Activated T-cell treated with anti-CD3 and anti-CD28 coated beads, Interleukin-2, amount 50 U/mL, for 4 hours (primary cell): ENCODE results near the gene CDH4. TPM values are rescaled to one million over a fixed set of nuclear protein-coding genes. Genes with fewer than 3 reads are reported as not detected.

Source experiments
- ATAC-seq, 2 donors: fragments of 200-7000 bp; cut with Tn5 transposase; one replicate each; pipeline ENCODE4 v1.10.0; 2021
- DNase-seq: peaks from one replicate; pipeline ENCODE4 v3.0.0-alpha.2; 2020
- H3K27me3 Mint-ChIP-seq: one replicate; pipeline ENCODE4 v1.8.0; 2021; ENCODE audit warnings: low read depth, mixed read lengths
- H3K36me3 Mint-ChIP-seq: one replicate; pipeline ENCODE4 v1.8.0; 2022; ENCODE audit warnings: mixed read lengths; ENCODE audit not compliant: insufficient read depth
- H3K4me1 Mint-ChIP-seq: one replicate; pipeline ENCODE4 v1.8.0; 2021; ENCODE audit warnings: low read depth, mixed read lengths
- H3K4me3 Mint-ChIP-seq: one replicate; pipeline ENCODE4 v1.8.0; 2021; ENCODE audit warnings: mild to moderate bottlenecking, moderate library complexity, mixed read lengths
- H3K9me3 Mint-ChIP-seq: one replicate; pipeline ENCODE4 v1.8.0; 2021; ENCODE audit warnings: mixed read lengths
- total RNA-seq, 3 donors: library from RNA; stranded (reverse); gene quantifications; one replicate each; pipeline ENCODE4 v1.2.1, GENCODE V29; 2021

CDH4 gene
- total RNA-seq, 3 donors from 2014 or later: 0.10 TPM; not detected in 2

DNA sequence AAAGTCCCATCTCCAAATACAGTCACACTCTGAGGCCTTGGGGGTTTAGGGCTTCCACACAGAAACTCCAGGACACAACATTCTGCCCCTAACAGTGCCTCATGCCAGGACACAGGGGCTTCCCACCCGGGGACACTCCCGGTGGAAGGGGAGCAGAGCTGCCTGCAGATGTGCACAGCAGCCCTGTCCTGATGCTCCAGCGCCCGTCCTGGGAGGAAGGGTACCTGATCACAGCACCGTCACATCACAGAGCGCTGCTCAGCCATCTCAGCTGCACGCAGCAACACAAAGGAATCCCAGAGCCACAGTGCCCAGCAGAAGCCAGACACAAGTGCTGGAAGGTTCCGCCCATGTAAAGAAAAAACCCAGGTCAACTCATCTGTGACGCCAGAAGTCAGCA lies 657.0 kb downstream of the CDH4 start:
- H3K4me3 Mint-ChIP-seq: no peak overlapping the region
- no peak for ATAC-seq
- H3K9me3 Mint-ChIP-seq: no peaks in the 10 kb centered on the region
- no peak for DNase-seq
- H3K36me3 Mint-ChIP-seq: no peaks in the 10 kb centered on the region
- peaks cover 8% of the 10 kb centered on the region for H3K27me3 Mint-ChIP-seq
- H3K4me1 Mint-ChIP-seq: no peaks in the 10 kb centered on the region

DNA sequence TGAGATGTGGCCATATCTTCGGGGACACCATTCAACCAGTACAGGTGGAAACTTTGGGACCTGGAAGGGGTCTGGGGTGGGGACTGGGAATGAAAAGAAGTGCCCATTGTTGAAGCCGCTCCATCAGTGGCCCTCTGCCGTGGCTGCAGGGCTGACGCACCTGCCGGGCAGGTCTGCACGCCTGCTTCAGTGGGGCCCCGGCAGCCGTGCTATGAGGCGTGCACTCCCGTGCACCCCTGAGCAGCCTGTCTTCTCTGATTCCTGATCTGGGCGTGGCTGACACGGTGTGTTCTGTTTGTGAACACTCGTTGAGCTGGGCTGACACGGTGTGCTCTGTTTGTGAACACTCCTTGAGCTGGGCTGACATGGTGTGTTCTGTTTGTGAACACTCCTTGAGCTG lies 657.8 kb downstream of the CDH4 start:
- H3K36me3 Mint-ChIP-seq: no peaks in the 10 kb centered on the region
- ATAC-seq (no peak), DNase-seq (no peak)
- H3K4me3 Mint-ChIP-seq: no peak overlapping the region
- H3K9me3 Mint-ChIP-seq: no peaks in the 10 kb centered on the region
- H3K27me3 Mint-ChIP-seq: peaks cover 11% of the 10 kb centered on the region
- no peaks in the 10 kb centered on the region for H3K4me1 Mint-ChIP-seq

GRCh38 chr20:61911824-61912223 lies 659.8 kb downstream of the CDH4 start:
- no peaks in the 10 kb centered on the region for H3K36me3 Mint-ChIP-seq
- ATAC-seq (no peak), DNase-seq (no peak)
- H3K9me3 Mint-ChIP-seq: no peaks in the 10 kb centered on the region
- no peak overlapping the region for H3K4me3 Mint-ChIP-seq
- H3K4me1 Mint-ChIP-seq: no peaks in the 10 kb centered on the region
- peaks cover 19% of the 10 kb centered on the region for H3K27me3 Mint-ChIP-seq

GRCh38 chr20:61912665-61913422 lies 660.8 kb downstream of the CDH4 start:
- ATAC-seq (no peak), DNase-seq (no peak)
- no peaks in the 10 kb centered on the region for H3K9me3 Mint-ChIP-seq
- H3K27me3 Mint-ChIP-seq: peaks cover 17% of the 10 kb centered on the region
- no peak overlapping the region for H3K4me3 Mint-ChIP-seq
- H3K4me1 Mint-ChIP-seq: no peaks in the 10 kb centered on the region
- H3K36me3 Mint-ChIP-seq: no peaks in the 10 kb centered on the region

- ATAC-seq: no peak
- H3K27me3 Mint-ChIP-seq: peaks cover 17% of the 10 kb centered on the region
- no peaks in the 10 kb centered on the region for H3K9me3 Mint-ChIP-seq
Observed at GRCh38 chr20:61913423-61914225, 661.6 kb downstream of the CDH4 start.

DNA sequence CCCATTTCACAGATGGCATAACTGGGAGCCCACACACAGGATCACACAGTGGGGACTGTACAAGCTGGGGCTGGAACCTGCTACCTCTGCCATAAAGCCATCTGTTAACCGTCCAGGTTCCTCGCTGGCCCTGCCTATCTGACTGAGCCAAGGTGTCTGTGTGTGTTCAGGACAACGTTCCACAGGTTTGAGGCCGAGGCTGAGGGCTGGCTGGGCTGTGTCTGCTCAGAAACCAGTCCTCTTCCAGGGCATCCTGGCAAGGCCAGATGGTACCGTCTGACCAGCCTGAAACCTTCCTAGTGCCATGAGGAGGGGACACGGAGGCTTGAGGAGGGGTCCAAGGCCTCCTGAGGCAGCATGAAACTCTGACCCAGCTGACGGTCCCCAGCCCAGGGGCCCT lies 663.0 kb downstream of the CDH4 start:
- no peak for DNase-seq
- Mint-ChIP-seq H3K27me3 (peaks cover 15% of the 10 kb centered on the region), H3K9me3 (no peaks in the 10 kb centered on the region), H3K4me1 (no peaks in the 10 kb centered on the region), H3K36me3 (no peaks in the 10 kb centered on the region), H3K4me3 (no peak overlapping the region)
- no peak for ATAC-seq

More at GRCh38 chr20:61913423-61914225, 661.6 kb downstream of the CDH4 start:
- Mint-ChIP-seq H3K4me3 (no peak overlapping the region), H3K36me3 (no peaks in the 10 kb centered on the region), H3K4me1 (no peaks in the 10 kb centered on the region)
- no peak for DNase-seq

DNA sequence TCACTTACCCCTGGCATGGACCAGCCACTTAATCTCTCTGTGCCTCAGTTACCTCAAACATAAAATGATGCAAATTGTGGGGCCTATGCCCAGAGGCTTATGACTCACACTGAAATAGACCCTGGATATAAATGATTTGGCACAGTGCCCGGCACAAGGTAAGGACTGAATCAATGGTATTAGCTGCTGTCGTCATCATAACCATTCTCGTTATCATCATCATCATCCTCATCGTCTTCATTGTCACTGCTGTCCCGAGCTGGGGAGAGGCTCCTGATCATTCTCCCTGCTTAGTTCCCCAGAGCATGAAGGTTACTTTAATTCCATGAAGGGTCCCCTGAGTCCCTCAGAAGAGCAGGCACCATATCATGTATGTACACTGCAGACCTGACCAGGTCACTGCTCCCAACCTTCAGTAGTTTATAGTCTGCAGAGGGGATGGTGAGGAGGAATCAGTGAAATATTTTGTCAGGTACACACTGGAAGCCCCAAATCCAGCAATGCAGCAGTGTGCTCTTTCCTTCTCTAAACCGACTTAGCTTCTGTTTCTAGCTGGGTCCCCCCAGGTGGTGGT lies 664.3 kb downstream of the CDH4 start:
- Mint-ChIP-seq H3K4me3 (no peak overlapping the region), H3K27me3 (peaks cover 15% of the 10 kb centered on the region), H3K4me1 (no peaks in the 10 kb centered on the region), H3K36me3 (no peaks in the 10 kb centered on the region), H3K9me3 (no peaks in the 10 kb centered on the region)
- DNase-seq (no peak), ATAC-seq (no peak)

DNA sequence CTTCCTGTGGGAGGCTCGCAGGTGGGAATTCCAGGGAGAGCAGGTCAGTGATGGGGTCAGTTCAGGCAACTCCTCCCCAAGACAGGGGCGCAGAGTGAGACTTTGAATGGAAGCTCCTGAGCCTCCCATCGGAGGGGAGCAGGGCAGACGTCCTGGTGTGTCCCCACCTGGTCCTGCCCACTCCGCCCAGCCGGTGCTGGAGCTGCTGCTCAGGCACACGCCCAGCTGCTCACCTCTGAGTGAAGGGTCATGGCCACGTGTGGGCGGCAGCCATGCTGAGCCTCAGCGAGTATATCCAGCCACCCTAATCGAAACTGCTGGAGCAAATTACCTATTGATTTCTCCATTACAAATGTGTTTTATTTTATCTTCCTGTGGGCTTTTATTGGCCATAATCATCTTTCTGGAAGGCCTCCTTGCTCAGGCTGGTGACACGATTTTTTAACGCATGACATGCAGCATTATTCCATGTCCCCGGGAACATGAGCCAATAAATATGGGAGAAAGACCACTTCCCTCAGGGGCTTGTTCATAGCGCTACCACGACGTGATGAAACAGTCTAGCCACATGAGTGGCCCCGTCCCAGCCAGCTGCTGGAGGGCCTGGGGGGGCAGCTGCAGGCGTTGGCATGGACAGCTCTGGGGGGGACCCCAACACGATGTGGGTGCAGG lies 665.5 kb downstream of the CDH4 start:
- DNase-seq (no peak), ATAC-seq (no peak)
- Mint-ChIP-seq H3K27me3 (peaks cover 15% of the 10 kb centered on the region), H3K9me3 (no peaks in the 10 kb centered on the region), H3K4me1 (no peaks in the 10 kb centered on the region), H3K36me3 (no peaks in the 10 kb centered on the region), H3K4me3 (no peak overlapping the region)

DNA sequence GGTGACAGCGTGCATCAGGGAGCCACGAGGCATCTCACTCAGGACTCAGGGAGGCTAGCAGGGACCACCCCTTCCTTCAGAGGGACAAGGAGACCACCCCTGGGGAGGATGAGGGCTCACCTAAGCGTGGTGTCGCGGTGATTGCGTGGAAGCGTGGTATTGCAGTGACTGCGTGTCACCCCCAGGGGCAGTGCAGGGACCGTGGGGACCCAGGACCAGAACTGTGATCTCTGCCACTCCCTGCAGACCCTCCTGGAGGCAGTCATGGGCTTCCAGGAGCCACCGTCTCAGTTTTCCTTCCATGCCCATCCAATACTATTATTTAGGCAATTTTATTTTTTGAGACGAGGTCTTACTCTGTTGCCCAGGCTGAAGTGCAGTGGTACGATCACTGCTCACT lies 666.5 kb downstream of the CDH4 start:
- H3K36me3 Mint-ChIP-seq: no peaks in the 10 kb centered on the region
- no peak for DNase-seq
- H3K9me3 Mint-ChIP-seq: no peaks in the 10 kb centered on the region
- ATAC-seq: no peak
- no peaks in the 10 kb centered on the region for H3K4me1 Mint-ChIP-seq
- H3K27me3 Mint-ChIP-seq: peaks cover 11% of the 10 kb centered on the region
- H3K4me3 Mint-ChIP-seq: no peak overlapping the region

- Mint-ChIP-seq H3K4me3 (no peak overlapping the region), H3K9me3 (no peaks in the 10 kb centered on the region), H3K4me1 (no peaks in the 10 kb centered on the region), H3K36me3 (no peaks in the 10 kb centered on the region), H3K27me3 (peaks cover 9% of the 10 kb centered on the region)
- ATAC-seq: no peak
- DNase-seq: no peak
Observed at GRCh38 chr20:61919239-61919638, 667.2 kb downstream of the CDH4 start.

DNA sequence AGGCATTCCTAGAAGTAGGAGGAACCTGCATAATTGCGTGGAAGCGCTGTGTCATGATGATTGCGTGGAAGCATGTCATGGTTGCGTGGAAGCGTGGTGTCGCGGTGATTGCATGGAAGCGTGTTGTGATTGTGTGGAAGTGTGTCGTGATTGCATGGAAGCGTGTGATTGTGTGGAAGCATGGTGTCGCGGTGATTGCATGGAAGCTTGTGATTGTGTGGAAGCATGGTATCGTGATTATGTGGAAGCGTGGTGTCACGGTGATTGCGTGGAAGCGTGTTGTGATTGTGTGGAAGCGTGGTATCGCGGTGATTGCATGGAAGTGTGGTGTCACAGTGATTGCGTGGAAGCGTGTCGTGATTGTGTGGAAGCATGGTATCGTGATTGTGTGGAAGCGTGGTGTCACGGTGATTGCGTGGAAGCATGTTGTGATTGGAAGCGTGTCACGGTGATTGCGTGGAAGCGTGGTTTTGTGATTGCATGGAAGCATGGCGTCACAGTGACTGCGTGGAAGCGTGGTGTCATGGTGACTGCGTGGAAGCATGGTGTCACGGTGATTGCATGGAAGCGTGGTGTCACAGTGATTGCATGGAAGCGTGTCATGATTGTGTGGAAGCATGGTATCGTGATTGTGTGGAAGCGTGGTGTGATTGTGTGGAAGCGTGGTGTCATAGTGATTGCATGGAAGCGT lies 667.8 kb downstream of the CDH4 start:
- DNase-seq: no peak
- Mint-ChIP-seq H3K27me3 (peaks cover 8% of the 10 kb centered on the region), H3K36me3 (no peaks in the 10 kb centered on the region), H3K4me3 (no peak overlapping the region), H3K4me1 (no peaks in the 10 kb centered on the region), H3K9me3 (no peaks in the 10 kb centered on the region)
- ATAC-seq: no peak

DNA sequence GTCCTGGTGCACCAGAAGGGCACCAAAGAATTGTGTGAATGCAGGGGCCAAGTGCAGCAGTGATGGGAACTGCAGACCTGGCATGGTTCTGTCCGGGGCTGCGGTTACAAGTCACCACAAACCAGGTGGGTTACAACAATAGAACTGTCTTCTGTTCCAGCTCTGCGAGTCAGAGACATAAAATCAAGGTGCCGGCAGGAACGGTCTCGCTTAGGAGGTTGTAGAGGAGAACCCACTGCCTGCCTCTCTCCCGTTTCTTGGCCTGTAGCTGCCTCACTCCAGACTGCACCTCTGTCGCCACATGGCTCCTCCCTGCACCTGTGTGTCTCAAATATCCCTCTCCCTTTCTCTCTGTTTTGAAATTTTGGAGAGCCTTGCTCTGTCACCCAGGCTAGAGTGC lies 670.4 kb downstream of the CDH4 start:
- H3K27me3 Mint-ChIP-seq: no peaks in the 10 kb centered on the region
- H3K4me1 Mint-ChIP-seq: no peaks in the 10 kb centered on the region
- H3K9me3 Mint-ChIP-seq: no peaks in the 10 kb centered on the region
- H3K36me3 Mint-ChIP-seq: no peaks in the 10 kb centered on the region
- no peak overlapping the region for H3K4me3 Mint-ChIP-seq
- no peak for ATAC-seq
- no peak for DNase-seq

- Mint-ChIP-seq H3K4me1 (no peaks in the 10 kb centered on the region), H3K9me3 (no peaks in the 10 kb centered on the region), H3K4me3 (no peak overlapping the region), H3K27me3 (no peaks in the 10 kb centered on the region), H3K36me3 (no peaks in the 10 kb centered on the region)
- no peak for ATAC-seq
- no peak for DNase-seq
Observed at GRCh38 chr20:61922936-61923335, 670.9 kb downstream of the CDH4 start.
